CD4-positive, CD25-positive, alpha-beta regulatory T cell (primary cell): Measurements from ENCODE around the gene TXNDC8. TPM values are rescaled to one million over a fixed set of nuclear protein-coding genes. Genes with fewer than 3 reads are reported as not detected.
A peak's percentile ranks its signal among the peaks of the same experiment; 100 is the strongest.

Source experiments
- ATAC-seq, 2 donors: fragments of 150-1000 bp; cut with Tn5 transposase; one replicate each; pipeline ENCODE4 v1.10.0; 2021; ENCODE audit warnings: low read depth in 2 of 2, moderate number of reproducible peaks in 2 of 2, moderate library complexity in 1 of 2
- DNase-seq, 3 donors: peaks; one replicate each; pipeline versions ENCODE4 v3.0.0 to v3.0.0-alpha.2; 2012 to 2022; ENCODE audit warnings: mixed read lengths in 1 of 3
- H3K27ac ChIP-seq: one replicate; pipeline ENCODE4 v1.7.0; 2013; ENCODE audit warnings: mild to moderate bottlenecking, low read length; ENCODE audit not compliant: insufficient read depth, poor library complexity, severe bottlenecking
- H3K27me3 ChIP-seq: one replicate; pipeline ENCODE4 v1.7.0; 2013; ENCODE audit warnings: low read length; ENCODE audit not compliant: control insufficient read depth, insufficient read depth
- H3K36me3 ChIP-seq: one replicate; pipeline ENCODE4 v1.7.0; 2013; ENCODE audit warnings: mild to moderate bottlenecking, low read length, moderate library complexity; ENCODE audit not compliant: control insufficient read depth, insufficient read depth
- H3K4me1 ChIP-seq: 2 replicates; pipeline ENCODE4 v1.7.0; 2013; ENCODE audit warnings: mild to moderate bottlenecking, low read length; ENCODE audit not compliant: insufficient read depth, control insufficient read depth, poor library complexity, severe bottlenecking
- H3K4me3 ChIP-seq: one replicate; pipeline ENCODE4 v1.7.0; 2013; ENCODE audit warnings: low read depth, mild to moderate bottlenecking, low read length, moderate library complexity
- H3K9me3 ChIP-seq, 2 experiments: 1 replicate in 1 of 2; 2 replicates in 1 of 2; pipeline ENCODE4 v1.7.0; 2013; ENCODE audit warnings: low read length in 2 of 2, mild to moderate bottlenecking in 1 of 2, moderate library complexity in 1 of 2; ENCODE audit not compliant: control insufficient read depth in 2 of 2
- H3K27ac Mint-ChIP-seq, 3 donors: one replicate each; pipeline ENCODE4 v1.8.0; 2020 to 2022; ENCODE audit warnings: mild to moderate bottlenecking in 3 of 3, mixed read lengths in 3 of 3, moderate library complexity in 2 of 3
- H3K27me3 Mint-ChIP-seq: one replicate; pipeline ENCODE4 v1.8.0; 2022; ENCODE audit warnings: mild to moderate bottlenecking, mixed read lengths
- H3K36me3 Mint-ChIP-seq: one replicate; pipeline ENCODE4 v1.8.0; 2020; ENCODE audit warnings: mixed read lengths
- H3K4me1 Mint-ChIP-seq, 4 donors: one replicate each; pipeline ENCODE4 v1.8.0; 2020 to 2022; ENCODE audit warnings: mixed read lengths in 4 of 4, mild to moderate bottlenecking in 1 of 4
- H3K4me3 Mint-ChIP-seq, 4 donors: one replicate each; pipeline ENCODE4 v1.8.0; 2020 to 2022; ENCODE audit warnings: mild to moderate bottlenecking in 4 of 4, mixed read lengths in 4 of 4, moderate library complexity in 3 of 4
- H3K9me3 Mint-ChIP-seq, 7 donors: one replicate each; pipeline ENCODE4 v1.8.0; 2020 to 2022; ENCODE audit warnings: mixed read lengths in 7 of 7, mild to moderate bottlenecking in 3 of 7, moderate library complexity in 2 of 7
- polyA plus RNA-seq, 4 donors: library from polyadenylated mRNA; unstranded; fragments of 300-500 nt; fragmentation: Illumina TruSeq; gene quantifications; one replicate each; pipeline ENCODE4 v1.2.3, GENCODE V29; 2021
- total RNA-seq: library from RNA; stranded (reverse); gene quantifications from one replicate; pipeline ENCODE4 v1.2.3, GENCODE V29; 2022

The TXNDC8 gene
- total and polyA plus RNA-seq, 5 donors from 2014 or later, result not detected

- Histone ChIP-seq H3K4me1 (no peaks in the 10 kb centered on the region), H3K27me3 (peaks cover 5% of the 10 kb centered on the region), H3K36me3 (no peaks in the 10 kb centered on the region), H3K4me3 (no peak overlapping the region), H3K27ac (no peak overlapping the region), H3K9me3 (no peaks in the 10 kb centered on the region)
- H3K27me3 Mint-ChIP-seq, result peaks cover 22% of the 10 kb centered on the region
- ATAC-seq (no peak), DNase-seq (no peak)
- H3K27ac Mint-ChIP-seq, result no peak overlapping the region
- no peaks in the 10 kb centered on the region for H3K36me3 Mint-ChIP-seq
- H3K4me3 Mint-ChIP-seq, result no peak overlapping the region
- peaks cover 0 to 6% (median 0%) of the 10 kb centered on the region in 4 donors for H3K4me1 Mint-ChIP-seq
- H3K9me3 Mint-ChIP-seq, result peaks cover 0 to 6% (median 3%) of the 10 kb centered on the region in 7 donors
Measured at GRCh38 chr9:110308633-110309038, 29.0 kb downstream of the TXNDC8 start.

- Mint-ChIP-seq H3K4me3 (no peak overlapping the region), H3K27me3 (peaks cover 24% of the 10 kb centered on the region), H3K9me3 (peaks cover 0 to 4% (median 2%) of the 10 kb centered on the region in 7 donors), H3K27ac (no peak overlapping the region), H3K4me1 (peaks cover 0 to 6% (median 0%) of the 10 kb centered on the region in 4 donors), H3K36me3 (no peaks in the 10 kb centered on the region)
- H3K4me3 ChIP-seq, result no peak overlapping the region
- no peaks in the 10 kb centered on the region for H3K9me3 ChIP-seq
- DNase-seq (no peak), ATAC-seq (no peak)
- H3K4me1 ChIP-seq, result no peaks in the 10 kb centered on the region
- no peaks in the 10 kb centered on the region for H3K36me3 ChIP-seq
- H3K27me3 ChIP-seq, result peaks cover 5% of the 10 kb centered on the region
- no peak overlapping the region for H3K27ac ChIP-seq
Measured at GRCh38 chr9:110307191-110307590, 30.5 kb downstream of the TXNDC8 start.

GRCh38 chr9:110303133-110303532 lies 34.5 kb downstream of the TXNDC8 start:
- ATAC-seq (no peak), DNase-seq (no peak)
- no peak overlapping the region for H3K4me3 ChIP-seq
- H3K36me3 ChIP-seq, result no peaks in the 10 kb centered on the region
- no peak overlapping the region for H3K27ac ChIP-seq
- no peak overlapping the region for H3K4me3 Mint-ChIP-seq
- peaks cover 5% of the 10 kb centered on the region for H3K27me3 ChIP-seq
- peaks cover 0 to 3% (median 2%) of the 10 kb centered on the region in 7 donors for H3K9me3 Mint-ChIP-seq
- H3K27me3 Mint-ChIP-seq, result peaks cover 29% of the 10 kb centered on the region
- H3K36me3 Mint-ChIP-seq, result no peaks in the 10 kb centered on the region
- no peaks in the 10 kb centered on the region for H3K4me1 Mint-ChIP-seq
- H3K9me3 ChIP-seq, result no peaks in the 10 kb centered on the region
- no peaks in the 10 kb centered on the region for H3K4me1 ChIP-seq
- no peak overlapping the region for H3K27ac Mint-ChIP-seq

- no peaks in the 10 kb centered on the region for H3K9me3 Mint-ChIP-seq
- Histone ChIP-seq H3K4me3 (no peak overlapping the region), H3K4me1 (no peaks in the 10 kb centered on the region), H3K27me3 (no peaks in the 10 kb centered on the region), H3K36me3 (no peaks in the 10 kb centered on the region), H3K27ac (no peak overlapping the region), H3K9me3 (no peaks in the 10 kb centered on the region)
- DNase-seq (no peak), ATAC-seq (no peak)
- no peaks in the 10 kb centered on the region for H3K4me1 Mint-ChIP-seq
- no peaks in the 10 kb centered on the region for H3K36me3 Mint-ChIP-seq
- no peak overlapping the region for H3K4me3 Mint-ChIP-seq
- H3K27ac Mint-ChIP-seq, result peak overlapping the region in 1 of 3 donors; percentile 38
- H3K27me3 Mint-ChIP-seq, result peaks cover 17% of the 10 kb centered on the region
Measured at GRCh38 chr9:110298043-110298605, 39.5 kb downstream of the TXNDC8 start.

- peaks cover 5% of the 10 kb centered on the region for H3K27me3 Mint-ChIP-seq
- H3K36me3 ChIP-seq, result no peaks in the 10 kb centered on the region
- H3K4me3 Mint-ChIP-seq, result no peak overlapping the region
- no peak overlapping the region for H3K4me3 ChIP-seq
- ATAC-seq (no peak), DNase-seq (no peak)
- H3K4me1 ChIP-seq, result no peaks in the 10 kb centered on the region
- H3K27me3 ChIP-seq, result no peaks in the 10 kb centered on the region
- H3K27ac ChIP-seq, result no peak overlapping the region
- no peaks in the 10 kb centered on the region for H3K9me3 ChIP-seq
- H3K36me3 Mint-ChIP-seq, result no peaks in the 10 kb centered on the region
- no peaks in the 10 kb centered on the region for H3K9me3 Mint-ChIP-seq
- no peak overlapping the region for H3K27ac Mint-ChIP-seq
- H3K4me1 Mint-ChIP-seq, result no peaks in the 10 kb centered on the region
Measured at GRCh38 chr9:110293248-110293647, 44.4 kb downstream of the TXNDC8 start.

GRCh38 chr9:110291921-110292557 lies 45.6 kb downstream of the TXNDC8 start:
- Mint-ChIP-seq H3K36me3 (no peaks in the 10 kb centered on the region), H3K4me3 (no peak overlapping the region), H3K9me3 (no peaks in the 10 kb centered on the region), H3K4me1 (no peaks in the 10 kb centered on the region), H3K27ac (no peak overlapping the region), H3K27me3 (peaks cover 5% of the 10 kb centered on the region)
- Histone ChIP-seq H3K4me3 (no peak overlapping the region), H3K4me1 (no peaks in the 10 kb centered on the region), H3K9me3 (no peaks in the 10 kb centered on the region), H3K36me3 (no peaks in the 10 kb centered on the region), H3K27ac (no peak overlapping the region), H3K27me3 (no peaks in the 10 kb centered on the region)
- DNase-seq (no peak), ATAC-seq (no peak)

- Histone ChIP-seq H3K4me1 (no peaks in the 10 kb centered on the region), H3K27ac (no peak overlapping the region), H3K4me3 (no peak overlapping the region), H3K27me3 (no peaks in the 10 kb centered on the region), H3K36me3 (no peaks in the 10 kb centered on the region), H3K9me3 (no peaks in the 10 kb centered on the region)
- Mint-ChIP-seq H3K4me1 (no peaks in the 10 kb centered on the region), H3K9me3 (peaks cover 0 to 1% (median 0%) of the 10 kb centered on the region in 7 donors), H3K27ac (no peak overlapping the region), H3K36me3 (no peaks in the 10 kb centered on the region), H3K4me3 (no peak overlapping the region), H3K27me3 (peaks cover 5% of the 10 kb centered on the region)
- ATAC-seq, result no peak
- DNase-seq, result no peak
Measured at GRCh38 chr9:110290001-110290400, 47.7 kb downstream of the TXNDC8 start.

GRCh38 chr9:110288503-110288902 lies 49.2 kb downstream of the TXNDC8 start:
- Histone ChIP-seq H3K9me3 (peaks cover 0 to 2% of the 10 kb centered on the region in 2 experiments), H3K4me1 (no peaks in the 10 kb centered on the region), H3K36me3 (no peaks in the 10 kb centered on the region), H3K4me3 (no peak overlapping the region), H3K27ac (no peak overlapping the region), H3K27me3 (peaks cover 2% of the 10 kb centered on the region)
- Mint-ChIP-seq H3K27ac (peak overlapping the region in 1 of 3 donors; percentile 26), H3K4me3 (no peak overlapping the region), H3K9me3 (peaks cover 0 to 1% (median 0%) of the 10 kb centered on the region in 7 donors), H3K36me3 (no peaks in the 10 kb centered on the region), H3K4me1 (no peaks in the 10 kb centered on the region), H3K27me3 (no peaks in the 10 kb centered on the region)
- DNase-seq (no peak), ATAC-seq (no peak)
